HepG2 (cell line): ENCODE data around the gene SAMD4A. TPM values are rescaled to one million over a fixed set of nuclear protein-coding genes. Genes with fewer than 3 reads are reported as not detected.

Source experiments
- ATAC-seq: fragments of 200-7000 bp; cut with Tn5 transposase; 3 replicates; pipeline ENCODE4 v1.9.1; 2020; ENCODE audit warnings: mild to moderate bottlenecking, moderate library complexity
- BruUV-seq: library from RNA; stranded (reverse); fragments of 400-500 nt; replicated peaks from 2 replicates; lab custom pipeline; 2021; lab: Mats Ljungman, UMichigan
- CTCF ChIA-PET: fragments of 300-600 bp; formaldehyde crosslinking; extraction: SDS; loops from one replicate; lab custom pipeline; 2021; ENCODE audit warnings: low total read pairs, inconsistent platforms, low intra/inter-chr PET ratio; lab: Yijun Ruan, JAX
- POLR2A ChIA-PET: fragments of 350-600 bp; sonication (Branson Sonifier 250); formaldehyde crosslinking; loops from one replicate; lab custom pipeline; 2020; ENCODE audit warnings: antibody characterized with exemption, inconsistent platforms; lab: Yijun Ruan, JAX
- DNase-seq: peaks from one replicate; pipeline ENCODE4 v3.0.0-alpha.2; 2015; ENCODE audit warnings: low spot score
- FAIRE-seq: peaks from 3 replicates; lab custom pipeline; 2011; peaks lifted over from hg19 to GRCh38; lab: Jason Lieb, UNC
- H2AFZ ChIP-seq: one replicate; pipeline ENCODE4 v1.6.1; 2011; ENCODE audit warnings: low read length, inconsistent platforms
- H3K27ac ChIP-seq: fragments of 300-600 bp; 3 replicates; pipeline ENCODE4 v1.8.0; 2011; ENCODE audit warnings: mixed run types, mild to moderate bottlenecking, mixed read lengths, low read length, inconsistent platforms; ENCODE audit not compliant: insufficient read depth; ENCODE audit errors: extremely low read length
- H3K27me3 ChIP-seq, 2 experiments: fragments of 200-600 bp in 1 of 2; 2 replicates in 1 of 2; 3 replicates in 1 of 2; pipeline versions ENCODE4 v1.6.0 to v1.8.0; 2011; ENCODE audit warnings: low read length in 2 of 2, mild to moderate bottlenecking in 2 of 2, moderate library complexity in 2 of 2, inconsistent platforms in 1 of 2; ENCODE audit not compliant: insufficient read depth in 2 of 2, control insufficient read depth in 1 of 2
- H3K36me3 ChIP-seq, 2 experiments: fragments of 200-600 bp in 1 of 2; replicated peaks in 1 of 2; 2 replicates in 1 of 2; 3 replicates in 1 of 2; pipeline versions ENCODE4 v1.5.1 to v1.8.0; 2011; ENCODE audit warnings: low read length in 2 of 2, inconsistent platforms in 1 of 2; ENCODE audit not compliant: insufficient read depth in 2 of 2, control insufficient read depth in 1 of 2
- H3K4me1 ChIP-seq: 2 replicates; pipeline ENCODE4 v1.5.1; 2012; ENCODE audit warnings: low read length, inconsistent platforms; ENCODE audit not compliant: insufficient read depth
- H3K4me2 ChIP-seq: 2 replicates; pipeline ENCODE4 v1.6.0; 2011; ENCODE audit warnings: low read depth, low read length, inconsistent platforms
- H3K4me3 ChIP-seq, 3 experiments: fragments of 200-600 bp in 1 of 3; sonication (generic), shearing (Covaris generic) in 1 of 3; replicated peaks in 1 of 3; 2 replicates each; pipeline ENCODE4 v1.5.1; 2011 to 2016; ENCODE audit warnings: low read length in 3 of 3, inconsistent platforms in 2 of 3, low read depth in 2 of 3, mild to moderate bottlenecking in 2 of 3, control low read depth in 1 of 3, mixed read lengths in 1 of 3; ENCODE audit not compliant: insufficient read depth in 1 of 3
- H3K79me2 ChIP-seq: one replicate; pipeline ENCODE4 v1.6.1; 2011; ENCODE audit warnings: low read length, inconsistent platforms; ENCODE audit not compliant: insufficient read depth
- H3K9ac ChIP-seq: 2 replicates; pipeline ENCODE4 v1.6.0; 2011; ENCODE audit warnings: mild to moderate bottlenecking, low read depth, low read length, inconsistent platforms; ENCODE audit not compliant: insufficient read depth
- H3K9me3 ChIP-seq: 2 replicates; pipeline ENCODE4 v1.5.1; 2012; ENCODE audit warnings: mild to moderate bottlenecking, low read length
- H4K20me1 ChIP-seq: 2 replicates; pipeline ENCODE4 v1.6.0; 2011; ENCODE audit warnings: inconsistent platforms, mild to moderate bottlenecking, low read length, moderate library complexity; ENCODE audit not compliant: insufficient read depth
- AHR ChIP-seq: IDR thresholded peaks from 2 replicates; pipeline ENCODE4 v1.6.1; 2018; ENCODE audit warnings: missing genetic modification reagents, missing compliant biosample characterization
- CBX2 ChIP-seq, 2 experiments: fragments of 200-600 bp in 1 of 2; sonication (generic); formaldehyde crosslinking in 1 of 2; IDR thresholded peaks; 2 replicates each; pipeline versions ENCODE4 v1.7.0 to v1.8.1; 2018 to 2022; ENCODE audit warnings: low read depth in 2 of 2, low read length in 1 of 2, mild to moderate bottlenecking in 1 of 2, missing genetic modification reagents in 1 of 2
- EP300 ChIP-seq, 3 experiments: sonication (generic) in 1 of 3; formaldehyde crosslinking in 1 of 3; IDR thresholded peaks; 2 replicates each; pipeline versions ENCODE4 v1.5.1 to v1.6.1; 2011 to 2020; ENCODE audit warnings: low read depth in 2 of 3, low read length in 2 of 3, borderline replicate concordance in 1 of 3, improper control_type of control experiment in 1 of 3, mild to moderate bottlenecking in 1 of 3, missing genetic modification reagents in 1 of 3, moderate library complexity in 1 of 3
- FOXK1 ChIP-seq: sonication (generic); formaldehyde crosslinking; IDR thresholded peaks from 2 replicates; pipeline ENCODE4 v1.4.0; 2020; ENCODE audit warnings: low read depth, missing genetic modification reagents, borderline replicate concordance
- KLF16 ChIP-seq, 2 experiments: sonication (generic) in 1 of 2; formaldehyde crosslinking in 1 of 2; IDR thresholded peaks; 2 replicates each; pipeline versions ENCODE4 v1.6.1 to v1.8.0; 2016 to 2023; ENCODE audit warnings: missing genetic modification reagents in 2 of 2, missing compliant biosample characterization in 1 of 2
- SETDB1 ChIP-seq: sonication (generic); formaldehyde crosslinking; IDR thresholded peaks from 2 replicates; pipeline ENCODE4 v1.5.1; 2020; ENCODE audit warnings: missing genetic modification reagents, mild to moderate bottlenecking, borderline replicate concordance
- U2AF2 ChIP-seq: fragments of 200-400 bp; formaldehyde crosslinking; IDR thresholded peaks from 2 replicates; pipeline ENCODE4 v1.6.1; 2017; ENCODE audit warnings: low read depth, mild to moderate bottlenecking, low read length
- ZBTB7B ChIP-seq: sonication (generic); formaldehyde crosslinking; IDR thresholded peaks from 2 replicates; pipeline ENCODE4 v1.4.0; 2020; ENCODE audit warnings: missing genetic modification reagents
- ZMYM3 ChIP-seq: sonication (generic); formaldehyde crosslinking; IDR thresholded peaks from 2 replicates; pipeline ENCODE4 v1.5.1; 2020; ENCODE audit warnings: mild to moderate bottlenecking, missing genetic modification reagents
- ZNF382 ChIP-seq: sonication (generic); formaldehyde crosslinking; IDR thresholded peaks from 2 replicates; pipeline ENCODE4 v1.5.0; 2020; ENCODE audit warnings: missing genetic modification reagents, mild to moderate bottlenecking, borderline replicate concordance
- ZNF383 ChIP-seq: sonication (generic); formaldehyde crosslinking; IDR thresholded peaks from 2 replicates; pipeline ENCODE4 v1.4.0; 2020; ENCODE audit warnings: missing genetic modification reagents, mild to moderate bottlenecking, borderline replicate concordance
- WGBS: methylation state at CpG from one replicate; pipeline ENCODE4 v1.1.6; 2017; ENCODE audit warnings: low lambda C conversion rate; 5-methylcytosine and 5-hydroxymethylcytosine counted together
- in situ Hi-C: cut with HindIII; loops from 2 replicates; pipeline ENCODE4 v1.10.0; 2017; ENCODE audit warnings: low pct_unique_long_range_greater_than_20kb; ENCODE audit not compliant: extremely low pct_ligation_motif_present
- intact Hi-C: fragments of 100-400 bp; cut with micrococcal nuclease; formaldehyde crosslinking; loops from one replicate; pipeline ENCODE4 v1.10.0; 2022; ENCODE audit not compliant: unreplicated experiment
- polyA plus RNA-seq, 8 experiments: library from polyadenylated mRNA; depleted of rRNA in 3 of 8; stranded (reverse) in 7 of 8; unstranded in 1 of 8; fragments of >200 nt; fragmentation: Illumina TruSeq in 4 of 8; extraction: Trizol in 4 of 8; gene quantifications; 2 replicates each; pipeline versions ENCODE4 v1.2.1 to v1.2.3, GENCODE V29; 2011 to 2016; ENCODE audit warnings: low read depth in 4 of 8, missing spikeins in 1 of 8, mixed read lengths in 1 of 8; ENCODE audit not compliant: insufficient read depth in 1 of 8
- total RNA-seq, 5 experiments: library from RNA; depleted of rRNA; stranded (reverse); fragments of >200 nt; fragmentation: Illumina TruSeq; extraction: Trizol; gene quantifications; 2 replicates each; pipeline ENCODE4 v1.2.3, GENCODE V29; 2016; ENCODE audit warnings: low read depth in 1 of 5
- TF ChIP-seq, protein P1 (sequence below): sonication (generic); formaldehyde crosslinking; IDR thresholded peaks from 2 replicates; pipeline ENCODE4 v1.4.0; 2020; ENCODE audit warnings: missing genetic modification reagents

Gene SAMD4A
- total and polyA plus RNA-seq, 2 of the 13 experiments (the other 11 are each of a cell fraction or from before 2014, with no cell fraction given) = 11.8 to 13.0 TPM

DNA sequence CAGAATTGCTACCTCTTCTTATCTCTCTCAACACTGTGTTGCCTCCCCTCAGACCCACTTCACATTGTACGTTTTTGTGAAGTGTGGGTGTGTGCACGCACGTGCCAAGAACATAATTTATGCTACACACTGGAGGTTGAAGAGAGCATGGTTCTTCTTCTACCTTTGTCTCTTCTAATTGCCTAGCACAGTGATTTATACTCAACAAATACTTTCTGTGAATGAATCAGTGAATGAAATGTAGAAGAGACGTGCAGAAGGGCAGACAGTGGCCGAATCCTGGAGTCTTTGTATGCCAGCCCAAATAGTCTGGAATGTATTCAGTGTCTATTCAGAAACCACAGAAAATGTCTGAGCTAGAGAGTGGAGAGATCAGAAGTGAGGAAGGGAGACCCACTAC, 4.6 kb upstream of the SAMD4A start:
- in situ Hi-C loops (loop anchor here (10.0 kb wide), 1 partner anchor 242 kb away; no protein-coding TSS in a partner anchor), intact Hi-C loops (loop anchor here (10.0 kb wide), 2 partner anchors 242 to 342 kb away; partner anchors contain the start of gene GCH1)
- ATAC-seq = no peak
- ChIA-PET CTCF (interaction anchor here (5.1 kb wide), 1 partner anchor 211 kb away, joined by 39 read pairs; no protein-coding TSS in a partner anchor), POLR2A (no interaction called here)
- Histone ChIP-seq H3K4me2 (no peak overlapping the region), H2AFZ (no peak overlapping the region), H3K36me3 (no peaks in the 10 kb centered on the region), H3K9ac (no peak overlapping the region), H3K27ac (no peak overlapping the region), H3K79me2 (peaks cover 8% of the 10 kb centered on the region), H3K4me1 (peaks cover 6% of the 10 kb centered on the region; the same call in 1 of the 2 replicates), H3K4me3 (no peak overlapping the region), H3K9me3 (no peaks in the 10 kb centered on the region), H3K27me3 (no peaks in the 10 kb centered on the region), H4K20me1 (peaks cover 2% of the 10 kb centered on the region; the same call in 1 of the 2 replicates)
- TF ChIP-seq AHR (CRISPR knock-in tag) (no peak), EP300 (IDR thresholded peaks at IDR 0.05; ENCODE audit: low read depth in 2 of 2, low read length in 2 of 2) (no peak), EP300 (CRISPR knock-in tag; IDR thresholded peaks at IDR 0.05; ENCODE audit: borderline replicate concordance) (no peak), ZMYM3 (CRISPR knock-in tag) (no peak), KLF16 (CRISPR knock-in tag; IDR thresholded peaks at IDR 0.05) (no peak), ZBTB7B (no peak), ZNF383 (CRISPR knock-in tag) (no peak), U2AF2 (no peak), CBX2 (IDR thresholded peaks at IDR 0.05; ENCODE audit: low read depth, low read length) (no peak), CBX2 (CRISPR knock-in tag; IDR thresholded peaks at IDR 0.05; ENCODE audit: low read depth) (no peak), SETDB1 (no peak), ZNF382 (no peak), FOXK1 (CRISPR knock-in tag) (no peak)
- TF ChIP-seq, protein P1, sequence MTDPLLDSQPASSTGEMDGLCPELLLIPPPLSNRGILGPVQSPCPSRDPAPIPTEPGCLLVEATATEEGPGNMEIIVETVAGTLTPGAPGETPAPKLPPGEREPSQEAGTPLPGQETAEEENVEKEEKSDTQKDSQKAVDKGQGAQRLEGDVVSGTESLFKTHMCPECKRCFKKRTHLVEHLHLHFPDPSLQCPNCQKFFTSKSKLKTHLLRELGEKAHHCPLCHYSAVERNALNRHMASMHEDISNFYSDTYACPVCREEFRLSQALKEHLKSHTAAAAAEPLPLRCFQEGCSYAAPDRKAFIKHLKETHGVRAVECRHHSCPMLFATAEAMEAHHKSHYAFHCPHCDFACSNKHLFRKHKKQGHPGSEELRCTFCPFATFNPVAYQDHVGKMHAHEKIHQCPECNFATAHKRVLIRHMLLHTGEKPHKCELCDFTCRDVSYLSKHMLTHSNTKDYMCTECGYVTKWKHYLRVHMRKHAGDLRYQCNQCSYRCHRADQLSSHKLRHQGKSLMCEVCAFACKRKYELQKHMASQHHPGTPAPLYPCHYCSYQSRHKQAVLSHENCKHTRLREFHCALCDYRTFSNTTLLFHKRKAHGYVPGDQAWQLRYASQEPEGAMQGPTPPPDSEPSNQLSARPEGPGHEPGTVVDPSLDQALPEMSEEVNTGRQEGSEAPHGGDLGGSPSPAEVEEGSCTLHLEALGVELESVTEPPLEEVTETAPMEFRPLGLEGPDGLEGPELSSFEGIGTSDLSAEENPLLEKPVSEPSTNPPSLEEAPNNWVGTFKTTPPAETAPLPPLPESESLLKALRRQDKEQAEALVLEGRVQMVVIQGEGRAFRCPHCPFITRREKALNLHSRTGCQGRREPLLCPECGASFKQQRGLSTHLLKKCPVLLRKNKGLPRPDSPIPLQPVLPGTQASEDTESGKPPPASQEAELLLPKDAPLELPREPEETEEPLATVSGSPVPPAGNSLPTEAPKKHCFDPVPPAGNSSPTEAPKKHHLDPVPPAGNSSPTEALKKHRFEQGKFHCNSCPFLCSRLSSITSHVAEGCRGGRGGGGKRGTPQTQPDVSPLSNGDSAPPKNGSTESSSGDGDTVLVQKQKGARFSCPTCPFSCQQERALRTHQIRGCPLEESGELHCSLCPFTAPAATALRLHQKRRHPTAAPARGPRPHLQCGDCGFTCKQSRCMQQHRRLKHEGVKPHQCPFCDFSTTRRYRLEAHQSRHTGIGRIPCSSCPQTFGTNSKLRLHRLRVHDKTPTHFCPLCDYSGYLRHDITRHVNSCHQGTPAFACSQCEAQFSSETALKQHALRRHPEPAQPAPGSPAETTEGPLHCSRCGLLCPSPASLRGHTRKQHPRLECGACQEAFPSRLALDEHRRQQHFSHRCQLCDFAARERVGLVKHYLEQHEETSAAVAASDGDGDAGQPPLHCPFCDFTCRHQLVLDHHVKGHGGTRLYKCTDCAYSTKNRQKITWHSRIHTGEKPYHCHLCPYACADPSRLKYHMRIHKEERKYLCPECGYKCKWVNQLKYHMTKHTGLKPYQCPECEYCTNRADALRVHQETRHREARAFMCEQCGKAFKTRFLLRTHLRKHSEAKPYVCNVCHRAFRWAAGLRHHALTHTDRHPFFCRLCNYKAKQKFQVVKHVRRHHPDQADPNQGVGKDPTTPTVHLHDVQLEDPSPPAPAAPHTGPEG (CRISPR knock-in tag) = no peak
- FAIRE-seq = no peak
- WGBS = 41% methylated on average over 5 of the region's 5 CpGs
- BruUV-seq = no TSS peak
- no peak for DNase-seq
